Tibial artery (tissue), 4 donors: ENCODE results near the gene ALDH1A3.

Source experiments
- DNase-seq, 2 donors: peaks; one replicate each; pipeline ENCODE4 v3.0.0-alpha.2; 2019
- H3K27ac ChIP-seq, 2 donors: fragments of 200-600 bp; sonication (generic) in 1 of 2; 1 replicate in 1 of 2; 2 replicates in 1 of 2; pipeline ENCODE4 v1.5.1; 2018 to 2019; ENCODE audit warnings: mild to moderate bottlenecking in 1 of 2
- H3K27me3 ChIP-seq, 2 donors: fragments of 200-600 bp; sonication (generic) in 1 of 2; one replicate each; pipeline versions ENCODE4 v1.5.1 to v1.6.0; 2016 to 2019
- H3K36me3 ChIP-seq, 3 donors: fragments of 200-600 bp; sonication (generic) in 2 of 3; one replicate each; pipeline ENCODE4 v1.5.1; 2016 to 2019; ENCODE audit warnings: mild to moderate bottlenecking in 2 of 3
- H3K4me1 ChIP-seq, 4 donors: fragments of 200-600 bp; sonication (generic) in 2 of 4; 1 replicate in 3 of 4; 2 replicates in 1 of 4; pipeline ENCODE4 v1.5.1; 2016 to 2019
- H3K4me3 ChIP-seq, 2 donors: fragments of 200-600 bp; sonication (generic) in 1 of 2; 1 replicate in 1 of 2; 2 replicates in 1 of 2; pipeline ENCODE4 v1.5.1; 2018 to 2019; ENCODE audit warnings: mild to moderate bottlenecking in 2 of 2
- H3K9me3 ChIP-seq, 3 donors: fragments of 200-600 bp; sonication (generic) in 1 of 3; one replicate each; pipeline ENCODE4 v1.5.1; 2016 to 2019
- intact Hi-C: fragments of 100-400 bp; cut with DNase I; formaldehyde crosslinking; loops from one replicate; pipeline ENCODE4 v1.15.0; 2023; ENCODE audit warnings: low total_unique reads
- TF ChIP-seq, protein P1 (sequence below), 2 experiments: fragments of 200-600 bp in 1 of 2; fragments of 450-650 bp in 1 of 2; IDR thresholded peaks; one replicate each; pipeline ENCODE4 v1.5.1; 2017 to 2019; ENCODE audit warnings: antibody characterized with exemption in 2 of 2, mild to moderate bottlenecking in 1 of 2, moderate library complexity in 1 of 2

The ALDH1A3 gene

DNA sequence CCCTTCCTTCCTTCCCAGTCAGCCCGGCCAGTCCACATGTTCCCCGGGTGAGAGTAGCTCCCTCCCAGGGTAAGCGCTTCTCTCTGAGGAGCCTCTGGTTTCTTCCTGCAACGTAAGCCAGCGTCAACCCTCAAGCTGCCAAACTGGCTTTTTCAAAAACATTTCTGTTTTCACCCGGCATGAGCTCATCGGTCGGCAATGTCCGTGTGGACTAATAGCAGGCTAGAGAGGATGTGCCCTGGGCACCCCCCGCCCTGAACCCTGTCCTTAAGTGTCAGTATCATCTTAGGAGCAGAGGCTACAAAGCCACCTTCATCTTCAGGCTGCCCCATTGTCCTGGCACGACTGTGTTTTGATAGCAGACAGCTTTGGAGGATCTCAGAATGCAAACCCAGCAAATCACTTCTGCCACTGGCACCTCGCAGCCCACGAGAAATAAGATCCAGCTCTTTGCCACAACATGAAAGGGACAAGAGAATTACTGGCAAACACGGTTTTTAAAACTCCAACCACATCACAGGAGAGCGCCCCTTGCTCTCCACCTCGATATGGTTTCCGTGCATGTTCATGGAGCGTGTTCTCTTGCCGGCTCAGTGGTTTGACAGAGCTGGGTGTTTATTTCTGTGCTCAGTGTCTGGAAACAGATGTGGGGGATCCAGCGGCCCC lies 9.9 kb downstream of the ALDH1A3 start:
- no peaks in the 10 kb centered on the region for H3K36me3 ChIP-seq
- DNase-seq: peak; percentile 50 to 77
- no peaks in the 10 kb centered on the region for H3K9me3 ChIP-seq
- intact Hi-C loops: no loop called here
- peaks cover 0 to 10% of the 10 kb centered on the region in 2 donors for H3K27me3 ChIP-seq
- H3K4me3 ChIP-seq: peak overlapping the region in 1 of 2 donors; percentile 3
- TF ChIP-seq, protein P1, sequence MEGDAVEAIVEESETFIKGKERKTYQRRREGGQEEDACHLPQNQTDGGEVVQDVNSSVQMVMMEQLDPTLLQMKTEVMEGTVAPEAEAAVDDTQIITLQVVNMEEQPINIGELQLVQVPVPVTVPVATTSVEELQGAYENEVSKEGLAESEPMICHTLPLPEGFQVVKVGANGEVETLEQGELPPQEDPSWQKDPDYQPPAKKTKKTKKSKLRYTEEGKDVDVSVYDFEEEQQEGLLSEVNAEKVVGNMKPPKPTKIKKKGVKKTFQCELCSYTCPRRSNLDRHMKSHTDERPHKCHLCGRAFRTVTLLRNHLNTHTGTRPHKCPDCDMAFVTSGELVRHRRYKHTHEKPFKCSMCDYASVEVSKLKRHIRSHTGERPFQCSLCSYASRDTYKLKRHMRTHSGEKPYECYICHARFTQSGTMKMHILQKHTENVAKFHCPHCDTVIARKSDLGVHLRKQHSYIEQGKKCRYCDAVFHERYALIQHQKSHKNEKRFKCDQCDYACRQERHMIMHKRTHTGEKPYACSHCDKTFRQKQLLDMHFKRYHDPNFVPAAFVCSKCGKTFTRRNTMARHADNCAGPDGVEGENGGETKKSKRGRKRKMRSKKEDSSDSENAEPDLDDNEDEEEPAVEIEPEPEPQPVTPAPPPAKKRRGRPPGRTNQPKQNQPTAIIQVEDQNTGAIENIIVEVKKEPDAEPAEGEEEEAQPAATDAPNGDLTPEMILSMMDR (IDR thresholded peaks at IDR 0.05): no peak
- H3K4me1 ChIP-seq: peaks cover 0 to 25% (median 19%) of the 10 kb centered on the region in 4 donors
- H3K27ac ChIP-seq: peak overlapping the region; percentile 18 to 23

DNA sequence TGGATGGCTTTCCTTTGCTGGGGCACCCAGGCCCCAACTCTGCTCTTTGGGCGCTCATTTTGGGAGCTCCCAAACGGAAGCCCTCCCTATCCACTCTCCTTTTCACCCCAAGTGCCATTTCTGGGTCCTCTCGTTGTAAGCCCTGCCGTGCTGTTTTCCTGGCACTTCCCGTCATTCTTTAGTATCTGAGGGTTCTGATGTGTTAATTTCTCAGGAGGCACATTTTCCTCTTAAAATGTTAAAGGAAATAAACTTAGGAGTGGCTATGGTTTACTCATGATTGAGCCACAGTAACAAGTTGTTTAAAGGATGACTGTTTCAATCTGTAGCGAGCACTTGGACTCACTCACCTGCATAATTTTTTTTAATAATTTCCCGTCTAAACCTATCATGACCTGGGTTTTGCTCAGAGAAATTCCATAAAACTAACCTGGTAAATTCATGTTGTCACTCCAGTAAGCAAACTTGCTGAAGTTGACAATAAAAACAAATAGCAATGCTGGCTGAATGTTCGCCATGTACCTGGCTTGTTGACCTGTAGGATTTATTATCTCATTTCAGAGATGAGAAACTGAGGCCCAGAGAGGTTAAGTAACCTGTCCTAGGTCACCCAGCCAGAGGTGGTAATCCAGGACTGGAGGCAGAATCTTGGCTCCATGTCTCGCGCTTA lies 10.6 kb downstream of the ALDH1A3 start:
- H3K27ac ChIP-seq: peak overlapping the region in 1 of 2 donors; percentile 23

DNA sequence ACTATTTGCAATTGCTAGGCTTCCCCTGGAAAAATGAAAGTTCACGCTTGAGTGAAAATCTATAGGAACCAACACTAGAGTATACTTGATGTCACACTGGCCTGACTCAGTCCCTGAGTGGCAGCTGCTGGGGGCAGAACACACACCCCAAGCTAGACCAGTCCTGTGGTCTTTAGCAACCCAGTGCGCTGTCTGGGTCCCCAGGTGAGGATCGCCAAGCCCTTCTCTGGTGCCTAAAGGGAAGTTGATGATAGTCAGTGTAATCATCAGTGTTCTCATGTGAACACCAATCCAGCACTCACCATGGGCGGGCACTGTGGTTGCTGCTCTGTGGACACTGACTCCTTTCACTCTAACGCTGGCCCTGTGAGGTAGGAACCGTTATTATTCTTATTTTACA lies 11.2 kb downstream of the ALDH1A3 start:
- TF ChIP-seq, protein P1 (IDR thresholded peaks at IDR 0.05): no peak
- no peak overlapping the region for H3K4me3 ChIP-seq
- H3K4me1 ChIP-seq: peaks cover 0 to 30% (median 20%) of the 10 kb centered on the region in 4 donors
- H3K27ac ChIP-seq: no peak overlapping the region
- peaks cover 0 to 4% of the 10 kb centered on the region in 2 donors for H3K27me3 ChIP-seq
- no peaks in the 10 kb centered on the region for H3K36me3 ChIP-seq
- intact Hi-C loops: no loop called here
- DNase-seq: no peak
- H3K9me3 ChIP-seq: no peaks in the 10 kb centered on the region

More for the DNA sequence above, 10.6 kb downstream of the ALDH1A3 start:
- Histone ChIP-seq H3K27me3 (peaks cover 0 to 6% of the 10 kb centered on the region in 2 donors), H3K4me3 (no peak overlapping the region), H3K4me1 (peaks cover 0 to 30% (median 20%) of the 10 kb centered on the region in 4 donors), H3K9me3 (no peaks in the 10 kb centered on the region), H3K36me3 (no peaks in the 10 kb centered on the region)
- TF ChIP-seq, protein P1 (IDR thresholded peaks at IDR 0.05): no peak
- intact Hi-C loops: no loop called here
- no peak for DNase-seq

DNA sequence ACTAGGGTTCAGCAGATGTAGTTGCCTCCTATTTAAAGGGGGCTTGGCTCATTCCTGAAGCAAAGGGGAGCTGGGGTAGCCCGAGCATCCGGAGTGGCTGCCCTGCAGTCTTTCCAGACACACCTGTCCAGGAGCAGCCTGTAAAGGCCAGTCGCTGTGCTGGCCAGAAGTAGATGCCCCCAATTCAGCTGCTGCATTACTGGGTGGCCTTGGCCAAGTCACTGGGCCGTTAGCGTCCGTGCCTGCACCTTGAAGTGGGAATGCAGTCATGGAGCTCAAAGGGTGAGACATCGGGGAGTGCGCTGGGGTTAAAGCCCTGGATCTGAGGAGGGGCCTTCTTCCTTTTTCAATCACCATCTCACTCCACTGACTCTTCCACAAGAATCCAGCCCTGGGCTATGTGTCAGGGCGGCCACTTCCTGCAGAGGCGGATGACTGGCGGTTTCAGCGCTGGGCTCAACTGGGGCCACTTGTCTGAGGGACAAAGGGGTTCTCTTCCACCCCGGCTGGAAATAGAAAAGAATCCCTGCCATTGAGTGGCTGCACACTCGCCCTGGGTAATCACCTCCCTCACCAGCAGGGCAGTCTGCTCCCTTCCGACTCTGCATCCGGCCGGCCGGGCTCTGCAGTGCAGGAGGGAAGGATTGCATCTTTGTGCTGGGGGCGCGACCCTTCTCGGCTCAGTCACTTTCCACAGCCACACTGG lies 11.8 kb downstream of the ALDH1A3 start:
- intact Hi-C loops: no loop called here
- no peaks in the 10 kb centered on the region for H3K27me3 ChIP-seq
- DNase-seq: no peak
- H3K36me3 ChIP-seq: no peaks in the 10 kb centered on the region
- peaks cover 0 to 30% (median 20%) of the 10 kb centered on the region in 4 donors for H3K4me1 ChIP-seq
- H3K27ac ChIP-seq: no peak overlapping the region
- H3K9me3 ChIP-seq: no peaks in the 10 kb centered on the region
- H3K4me3 ChIP-seq: no peak overlapping the region
- TF ChIP-seq, protein P1 (IDR thresholded peaks at IDR 0.05): no peak

DNA sequence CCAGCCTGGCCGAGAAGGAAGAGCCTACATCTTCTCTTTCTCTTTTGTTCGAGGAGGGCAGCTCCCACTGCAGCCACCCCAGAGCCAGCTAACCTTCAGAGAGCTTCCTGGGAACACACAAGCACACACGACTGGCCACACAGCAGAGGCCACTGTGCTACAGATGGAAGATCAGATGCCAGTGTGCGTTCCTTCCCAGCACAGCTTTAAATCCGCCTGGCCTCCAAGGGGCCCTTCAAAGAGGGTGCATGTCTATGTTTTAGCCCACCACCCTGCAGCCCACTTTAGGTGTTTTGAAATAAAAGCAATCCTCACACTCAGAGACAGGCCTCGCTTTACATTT lies 12.4 kb downstream of the ALDH1A3 start:
- H3K27ac ChIP-seq: no peak overlapping the region
- no peaks in the 10 kb centered on the region for H3K27me3 ChIP-seq
- peaks cover 0 to 30% (median 20%) of the 10 kb centered on the region in 4 donors for H3K4me1 ChIP-seq
- TF ChIP-seq, protein P1 (IDR thresholded peaks at IDR 0.05): no peak
- no peak overlapping the region for H3K4me3 ChIP-seq
- H3K9me3 ChIP-seq: no peaks in the 10 kb centered on the region
- no peak for DNase-seq
- intact Hi-C loops: no loop called here
- no peaks in the 10 kb centered on the region for H3K36me3 ChIP-seq
